NT2/D1 (cell line): Measurements from ENCODE around the gene NCAM2.

Source experiments
- DNase-seq: peaks from one replicate; pipeline ENCODE4 v3.0.0-alpha.2; 2011; ENCODE audit warnings: low read depth, low spot score
- H3K27me3 ChIP-seq: 2 replicates; pipeline ENCODE4 v1.6.0; 2011; ENCODE audit warnings: mild to moderate bottlenecking; ENCODE audit not compliant: insufficient read length, insufficient read depth
- H3K36me3 ChIP-seq: 2 replicates; pipeline ENCODE4 v1.6.1; 2011; ENCODE audit warnings: mild to moderate bottlenecking, low read length, mixed read lengths; ENCODE audit not compliant: insufficient read depth, insufficient read length
- H3K4me1 ChIP-seq: 2 replicates; pipeline ENCODE4 v1.5.1; 2011; ENCODE audit not compliant: insufficient read depth, insufficient read length
- H3K4me3 ChIP-seq: 2 replicates; pipeline ENCODE4 v1.5.1; 2011; ENCODE audit warnings: low read depth; ENCODE audit not compliant: insufficient read length
- H3K9ac ChIP-seq: 2 replicates; pipeline ENCODE4 v1.6.0; 2011; ENCODE audit warnings: low read depth; ENCODE audit not compliant: insufficient read length
- H3K9me3 ChIP-seq: 2 replicates; pipeline ENCODE4 v1.5.1; 2011; ENCODE audit warnings: mild to moderate bottlenecking, low read length; ENCODE audit not compliant: insufficient read depth
- SUZ12 ChIP-seq: IDR thresholded peaks from 2 replicates; pipeline ENCODE4 v1.6.1; 2011; ENCODE audit not compliant: insufficient read length, insufficient read depth; ENCODE audit errors: extremely low read depth
- YY1 ChIP-seq: IDR thresholded peaks from 2 replicates; pipeline ENCODE4 v1.6.1; 2011; ENCODE audit not compliant: insufficient read length, insufficient read depth
- ZNF274 ChIP-seq: IDR thresholded peaks from 2 replicates; pipeline ENCODE4 v1.6.1; 2011; ENCODE audit warnings: mild to moderate bottlenecking, low read depth, low read length

NCAM2 gene

GRCh38 chr21:21406921-21407320 lies 408.7 kb downstream of the NCAM2 start:
- no peaks in the 10 kb centered on the region for H3K36me3 ChIP-seq
- no peak for DNase-seq
- H3K9ac ChIP-seq, result no peak overlapping the region
- H3K27me3 ChIP-seq, result no peaks in the 10 kb centered on the region
- H3K4me3 ChIP-seq, result no peak overlapping the region
- TF ChIP-seq SUZ12 (no peak), ZNF274 (no peak), YY1 (no peak)
- no peaks in the 10 kb centered on the region for H3K4me1 ChIP-seq
- H3K9me3 ChIP-seq, result peaks cover 12% of the 10 kb centered on the region; the same call in 1 of the 2 replicates

GRCh38 chr21:21412096-21412495 lies 413.9 kb downstream of the NCAM2 start:
- Histone ChIP-seq H3K36me3 (no peaks in the 10 kb centered on the region), H3K9me3 (no peaks in the 10 kb centered on the region), H3K4me1 (no peaks in the 10 kb centered on the region), H3K9ac (no peak overlapping the region), H3K27me3 (no peaks in the 10 kb centered on the region), H3K4me3 (no peak overlapping the region)
- DNase-seq, result no peak
- no peak for TF ChIP-seq SUZ12
- no peak for TF ChIP-seq YY1
- TF ChIP-seq ZNF274, result no peak

DNA sequence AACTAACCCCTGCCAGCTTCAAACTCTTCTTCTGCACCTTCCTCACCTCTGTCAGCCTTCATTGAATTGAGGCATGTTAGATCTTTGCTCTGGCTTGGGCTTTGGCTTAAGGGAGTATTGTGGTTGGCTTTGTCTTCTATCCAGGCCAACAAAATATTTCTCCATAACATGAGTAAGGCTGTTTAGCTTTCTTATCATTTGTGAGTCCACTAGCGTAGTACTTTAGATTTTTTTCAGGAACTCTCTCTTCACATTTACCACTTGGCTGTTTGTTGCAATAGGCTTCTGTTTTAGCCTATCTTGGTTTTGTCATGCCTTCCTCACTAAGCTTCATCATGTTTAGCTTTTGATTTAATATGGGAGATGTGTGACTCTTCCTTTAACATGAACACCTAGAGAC lies 417.5 kb downstream of the NCAM2 start:
- H3K9me3 ChIP-seq, result no peaks in the 10 kb centered on the region
- no peaks in the 10 kb centered on the region for H3K4me1 ChIP-seq
- no peak for DNase-seq

DNA sequence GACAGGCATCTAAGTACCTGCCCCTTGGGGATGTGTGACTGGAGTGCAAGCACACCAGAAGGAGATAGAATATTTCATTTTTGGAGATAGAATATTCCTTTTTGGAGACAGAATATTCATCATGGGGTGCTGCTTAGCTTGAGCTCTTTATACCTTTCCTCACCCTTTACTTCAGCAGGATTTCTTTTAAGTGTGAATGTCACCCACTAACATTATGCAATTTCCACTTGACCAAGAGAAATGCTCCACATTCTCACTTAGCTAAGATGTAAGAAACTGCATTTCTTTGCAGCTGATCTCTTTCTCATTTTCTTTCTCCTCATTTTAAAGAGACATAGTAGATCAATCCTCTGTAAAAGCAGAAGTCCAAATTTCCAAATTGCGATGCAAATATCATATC lies 436.7 kb downstream of the NCAM2 start:
- no peak overlapping the region for H3K9ac ChIP-seq

More for the DNA sequence above, 417.5 kb downstream of the NCAM2 start:
- Histone ChIP-seq H3K9ac (no peak overlapping the region), H3K4me3 (no peak overlapping the region), H3K27me3 (no peaks in the 10 kb centered on the region), H3K36me3 (no peaks in the 10 kb centered on the region)
- TF ChIP-seq ZNF274 (no peak), SUZ12 (no peak), YY1 (no peak)

DNA sequence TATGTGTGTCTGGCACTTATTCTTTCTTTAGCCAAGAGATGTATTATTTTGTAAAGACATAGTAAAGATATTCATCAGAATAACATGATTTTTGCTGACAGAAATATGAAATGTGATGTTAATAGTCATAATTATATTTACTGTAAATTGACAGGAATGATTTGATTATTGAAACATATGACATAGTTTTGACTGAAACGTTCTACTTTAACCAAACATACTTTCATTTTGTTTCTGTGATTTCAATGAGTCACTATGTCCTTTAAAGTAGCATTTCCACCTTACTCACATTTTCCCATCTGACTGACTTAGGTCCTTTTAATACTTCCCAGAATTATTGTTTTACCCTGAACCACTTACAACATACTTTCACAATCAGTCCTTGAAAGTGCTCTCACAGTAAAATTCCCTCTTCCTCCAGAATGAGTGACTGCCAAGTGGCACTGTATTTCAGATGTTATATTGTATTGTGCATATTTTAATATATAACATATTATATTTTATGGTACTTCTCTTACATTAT lies 437.9 kb downstream of the NCAM2 start:
- TF ChIP-seq ZNF274 (no peak), YY1 (no peak), SUZ12 (no peak)
- H3K9me3 ChIP-seq, result no peaks in the 10 kb centered on the region
- H3K36me3 ChIP-seq, result no peaks in the 10 kb centered on the region
- no peak overlapping the region for H3K9ac ChIP-seq
- DNase-seq, result no peak
- no peaks in the 10 kb centered on the region for H3K27me3 ChIP-seq
- H3K4me3 ChIP-seq, result no peak overlapping the region
- H3K4me1 ChIP-seq, result no peaks in the 10 kb centered on the region

More for the DNA sequence above, 436.7 kb downstream of the NCAM2 start:
- Histone ChIP-seq H3K9me3 (no peaks in the 10 kb centered on the region), H3K36me3 (no peaks in the 10 kb centered on the region), H3K27me3 (no peaks in the 10 kb centered on the region), H3K4me1 (no peaks in the 10 kb centered on the region), H3K4me3 (no peak overlapping the region)
- DNase-seq, result no peak
- no peak for TF ChIP-seq SUZ12
- no peak for TF ChIP-seq YY1
- no peak for TF ChIP-seq ZNF274

DNA sequence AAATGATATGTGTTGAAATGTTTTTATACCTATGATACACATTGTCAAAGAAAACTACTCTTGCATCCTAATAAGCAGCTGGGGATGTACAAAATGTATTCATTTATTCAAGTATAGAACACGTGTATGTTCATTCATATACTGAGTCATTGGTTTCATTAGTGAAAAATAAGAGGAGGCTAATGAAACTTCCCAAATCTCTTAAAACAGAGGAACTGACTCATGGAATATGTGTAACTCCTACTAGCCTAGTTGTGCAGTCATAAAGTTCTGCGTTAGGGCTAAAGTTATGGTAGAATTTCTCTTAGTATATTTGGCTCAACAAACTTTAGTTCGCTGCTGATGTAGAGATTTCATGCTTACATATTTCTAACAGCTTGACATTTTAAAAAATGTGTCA lies 441.6 kb downstream of the NCAM2 start:
- H3K4me3 ChIP-seq, result no peak overlapping the region
- H3K36me3 ChIP-seq, result no peaks in the 10 kb centered on the region
- TF ChIP-seq SUZ12 (no peak), YY1 (no peak), ZNF274 (no peak)

DNA sequence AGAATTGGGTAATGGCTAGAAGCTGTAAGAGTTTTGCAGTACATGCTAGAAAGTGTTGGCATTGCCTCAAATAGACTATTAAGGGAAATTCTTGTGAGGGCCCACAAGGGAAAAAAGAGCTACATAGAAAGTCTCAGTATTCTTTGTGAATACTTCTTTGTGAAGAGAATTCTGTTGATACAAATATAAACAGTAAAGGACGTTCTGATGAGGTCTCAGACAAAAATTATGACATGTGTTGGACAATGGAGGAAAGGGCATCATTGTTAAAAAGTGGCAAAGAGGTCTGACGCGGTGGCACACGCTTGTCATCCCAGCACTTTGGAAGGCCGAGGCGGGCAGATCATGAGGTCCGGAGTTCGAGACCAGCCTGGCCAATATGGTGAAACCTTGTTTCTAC lies 458.9 kb downstream of the NCAM2 start:
- TF ChIP-seq ZNF274, result no peak
- TF ChIP-seq SUZ12, result no peak
- no peak for TF ChIP-seq YY1
- no peak for DNase-seq
- Histone ChIP-seq H3K27me3 (no peaks in the 10 kb centered on the region), H3K36me3 (no peaks in the 10 kb centered on the region), H3K4me3 (no peak overlapping the region), H3K9ac (no peak overlapping the region), H3K9me3 (no peaks in the 10 kb centered on the region), H3K4me1 (no peaks in the 10 kb centered on the region)

More for the DNA sequence above, 441.6 kb downstream of the NCAM2 start:
- H3K27me3 ChIP-seq, result no peaks in the 10 kb centered on the region
- no peaks in the 10 kb centered on the region for H3K9me3 ChIP-seq
- H3K4me1 ChIP-seq, result no peaks in the 10 kb centered on the region
- no peak overlapping the region for H3K9ac ChIP-seq
- DNase-seq, result no peak

DNA sequence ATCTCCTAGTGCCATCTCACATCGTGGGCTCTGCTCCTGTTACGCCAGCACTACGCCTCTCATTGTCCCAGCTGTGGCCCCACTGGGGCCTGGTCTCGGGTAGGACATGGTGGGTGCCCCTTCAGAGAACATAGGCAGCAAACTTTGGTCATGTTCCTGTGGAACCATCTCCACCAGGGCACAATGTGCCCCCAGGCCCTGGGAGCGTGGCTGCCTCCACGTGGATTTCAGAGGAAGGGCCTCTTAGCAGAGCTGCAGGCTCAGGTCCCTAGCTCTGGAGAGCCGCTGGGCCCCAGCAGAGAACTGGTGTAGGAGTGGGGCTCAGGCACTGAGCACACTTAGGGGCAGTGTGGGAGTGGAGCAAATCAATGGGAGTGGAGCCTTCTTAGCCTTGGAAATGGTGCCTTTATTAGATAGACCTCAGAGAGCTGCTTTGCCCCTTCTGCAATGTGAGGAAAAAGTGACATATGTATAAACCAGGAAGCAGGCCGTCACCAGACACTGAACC lies 460.0 kb downstream of the NCAM2 start:
- H3K4me3 ChIP-seq, result no peak overlapping the region
- H3K4me1 ChIP-seq, result no peaks in the 10 kb centered on the region
- DNase-seq, result no peak
- no peak overlapping the region for H3K9ac ChIP-seq
- no peak for TF ChIP-seq SUZ12
- no peak for TF ChIP-seq ZNF274
- no peak for TF ChIP-seq YY1
- H3K27me3 ChIP-seq, result no peaks in the 10 kb centered on the region
- no peaks in the 10 kb centered on the region for H3K9me3 ChIP-seq
- H3K36me3 ChIP-seq, result no peaks in the 10 kb centered on the region
